Effector memory CD4-positive, alpha-beta T cell (primary cell): Measurements from ENCODE around the gene ZNF525.

Experiments
- DNase-seq, 3 donors: peaks; one replicate each; pipeline ENCODE4 v3.0.0-alpha.2; 2020
- H3K27ac ChIP-seq: 2 replicates; pipeline ENCODE4 v1.7.0; 2013; ENCODE audit warnings: mild to moderate bottlenecking, low read length, moderate library complexity; ENCODE audit not compliant: insufficient read depth, poor library complexity, severe bottlenecking
- H3K27me3 ChIP-seq: replicated peaks from 2 replicates; pipeline ENCODE4 v1.7.0; 2013; ENCODE audit warnings: mild to moderate bottlenecking, low read length; ENCODE audit not compliant: insufficient read depth, control insufficient read depth, poor library complexity, severe bottlenecking
- H3K36me3 ChIP-seq: 2 replicates; pipeline ENCODE4 v1.7.0; 2013; ENCODE audit warnings: mild to moderate bottlenecking, low read length, moderate library complexity; ENCODE audit not compliant: control insufficient read depth, insufficient read depth
- H3K4me1 ChIP-seq: 2 replicates; pipeline ENCODE4 v1.7.0; 2013; ENCODE audit warnings: low read length, mild to moderate bottlenecking; ENCODE audit not compliant: control insufficient read depth, insufficient read depth, poor library complexity, severe bottlenecking
- H3K4me3 ChIP-seq: 2 replicates; pipeline ENCODE4 v1.7.0; 2013; ENCODE audit warnings: low read length, low read depth, mild to moderate bottlenecking; ENCODE audit not compliant: insufficient read depth, poor library complexity, severe bottlenecking
- H3K9me3 ChIP-seq: 2 replicates; pipeline ENCODE4 v1.7.0; 2013; ENCODE audit warnings: mild to moderate bottlenecking, low read length, moderate library complexity; ENCODE audit not compliant: control insufficient read depth

ZNF525 gene

DNA sequence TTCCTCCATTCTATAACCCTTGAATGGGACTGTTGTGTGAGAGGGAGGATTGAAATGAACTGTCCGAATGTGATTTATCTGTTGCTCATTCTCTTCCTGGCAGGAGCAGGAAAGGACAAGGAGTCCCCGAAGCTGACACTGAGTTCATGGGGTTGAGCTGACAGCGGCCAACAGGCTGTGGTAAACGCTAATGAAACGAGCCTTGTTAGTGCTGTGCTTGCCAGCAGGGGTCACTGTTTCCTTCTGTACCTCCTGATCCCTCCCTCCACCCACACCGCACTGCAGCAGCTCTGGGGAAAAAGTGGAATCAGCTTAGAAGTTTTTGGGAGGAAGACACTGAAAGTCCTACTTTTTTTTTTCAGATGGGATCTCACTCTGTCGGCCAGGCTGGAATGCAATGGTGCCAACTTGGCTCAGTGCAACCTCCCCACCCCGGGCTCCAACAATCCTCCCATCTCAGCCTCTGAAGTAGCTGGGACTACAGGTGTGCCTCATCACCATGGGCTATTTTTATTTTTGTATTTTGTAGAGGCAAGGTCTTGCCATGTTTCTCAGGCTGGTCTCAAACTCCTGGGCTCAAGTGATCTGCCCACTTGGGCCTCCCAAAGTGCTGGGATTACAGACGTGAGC is 59.6 kb downstream of the ZNF525 start:
- Histone ChIP-seq H3K27me3 (no peaks in the 10 kb centered on the region), H3K9me3 (no peaks in the 10 kb centered on the region), H3K4me3 (no peak overlapping the region), H3K36me3 (no peaks in the 10 kb centered on the region), H3K4me1 (no peaks in the 10 kb centered on the region), H3K27ac (no peak overlapping the region)
- peak; percentile 25 to 53 (median 31) for DNase-seq

DNA sequence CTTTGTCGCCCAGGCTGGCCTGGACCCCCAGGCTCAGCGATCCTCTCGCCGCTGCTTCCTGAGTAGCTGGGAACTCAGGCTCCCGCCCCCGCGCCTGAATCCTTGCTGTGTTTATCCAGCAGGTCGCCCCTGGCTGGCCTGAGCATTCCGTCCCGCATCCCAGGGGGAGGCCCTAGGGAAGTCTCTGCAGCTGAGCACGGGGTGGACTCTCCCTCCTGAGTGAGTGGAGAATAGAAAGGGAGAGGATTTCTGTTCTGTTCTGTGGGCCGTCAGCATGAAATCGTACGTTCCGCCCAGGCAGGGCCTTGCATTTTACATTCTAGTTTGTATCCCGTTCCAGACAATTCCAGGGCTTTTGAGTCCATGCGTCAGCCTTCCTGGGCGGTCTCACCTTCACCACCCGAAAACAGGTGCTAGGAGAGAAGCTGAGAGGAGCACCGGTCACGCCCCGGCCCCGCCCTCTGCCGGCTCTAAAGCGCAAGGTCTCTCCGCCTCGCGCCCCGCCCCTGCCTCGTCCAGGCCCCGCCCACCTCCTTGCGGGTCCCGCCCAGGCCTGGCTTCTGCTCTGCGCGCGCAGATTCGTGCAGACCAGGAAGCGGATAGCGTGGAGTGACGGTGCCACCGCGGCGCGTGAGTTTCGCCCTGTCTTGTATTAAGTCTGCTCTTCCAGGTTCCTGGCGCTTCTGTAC is 66.0 kb downstream of the ZNF525 start, which contains the start of gene ZNF761:
Gene ZNF761, plus strand, starts transcription at position 586 of the 689 bp plus-strand sequence. CDS start 15,285 bp downstream, outside the sequence.
- H3K36me3 ChIP-seq, result peaks cover 6% of the 10 kb centered on the region
- peak within 1 kb of the TSS; percentile 71 for H3K27ac ChIP-seq
- H3K4me3 ChIP-seq, result peak within 1 kb of the TSS; percentile 79
- H3K9me3 ChIP-seq, result no peaks in the 10 kb centered on the region
- no peaks in the 10 kb centered on the region for H3K27me3 ChIP-seq
- DNase-seq, result peak; percentile 95 to 97 (median 96)
- H3K4me1 ChIP-seq, result peaks cover 5% of the 10 kb centered on the region

DNA sequence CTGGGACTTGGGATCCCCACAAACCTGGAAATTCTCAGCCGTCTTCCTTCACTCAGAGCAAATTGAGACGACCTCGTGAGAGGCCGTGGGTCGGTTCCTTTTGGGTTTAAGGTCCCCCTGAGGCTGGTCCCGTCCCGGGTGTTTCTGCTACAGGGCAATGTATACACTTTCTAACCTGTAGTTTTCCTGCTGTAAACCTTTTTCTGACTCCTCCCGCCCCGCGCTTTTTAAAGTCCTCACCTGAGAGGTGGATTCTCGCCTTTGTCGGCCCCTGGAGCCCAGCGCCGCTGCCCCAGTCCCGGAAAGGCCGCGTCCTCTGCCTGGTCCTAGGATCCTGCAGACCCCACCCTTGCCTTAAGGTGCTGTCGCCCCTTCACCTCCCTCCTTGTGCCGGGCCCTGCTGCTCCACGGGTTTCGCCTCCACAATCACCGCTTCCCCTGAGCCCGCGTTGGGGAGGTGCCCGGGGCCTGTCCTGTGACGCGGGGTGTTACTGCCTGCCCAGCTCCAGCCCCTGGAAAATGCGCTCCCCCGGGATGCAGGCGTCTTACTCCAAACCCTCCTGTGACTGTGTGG is 66.7 kb downstream of the ZNF525 start:
- peak overlapping the region; percentile 71 for H3K27ac ChIP-seq
- peak overlapping the region; percentile 79 for H3K4me3 ChIP-seq
- no peak for DNase-seq
- H3K27me3 ChIP-seq, result no peaks in the 10 kb centered on the region
- H3K4me1 ChIP-seq, result peaks cover 5% of the 10 kb centered on the region
- H3K9me3 ChIP-seq, result no peaks in the 10 kb centered on the region
- H3K36me3 ChIP-seq, result peaks cover 12% of the 10 kb centered on the region
